ENCODE measurements around the gene PLCG2. TPM values are rescaled to one million over a fixed set of nuclear protein-coding genes. Genes with fewer than 3 reads are reported as not detected.

Gene PLCG2
- total RNA-seq, 2 experiments from 2014 or later = 196 to 485 TPM

DNA sequence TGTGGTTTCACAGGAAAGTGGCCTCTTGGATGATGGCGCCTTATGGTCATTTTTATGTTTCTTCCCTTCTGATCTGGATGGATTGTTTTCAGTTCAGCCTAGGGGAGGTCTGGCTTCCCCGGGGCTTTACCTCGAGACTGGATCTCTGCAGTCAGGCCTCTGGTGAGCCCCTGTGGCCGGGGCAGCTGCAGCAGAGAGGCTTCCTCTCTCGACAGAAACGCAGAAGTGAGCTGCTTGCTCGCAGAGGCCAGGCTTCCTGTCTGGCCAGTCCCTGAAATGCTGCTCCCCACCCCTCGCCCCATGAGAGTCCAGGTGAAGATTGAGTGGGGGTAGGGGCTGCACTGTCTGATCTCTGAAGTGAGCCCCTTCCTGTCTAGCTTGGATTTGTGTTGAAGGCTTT is 44.0 kb downstream of the PLCG2 start:
- H2AFZ ChIP-seq (ENCODE audit: low read length) = no peak overlapping the region
- BruUV-seq (replicated peaks) = no TSS peak
- peak overlapping the region; percentile 89 for H3K4me2 ChIP-seq (ENCODE audit: low read length)
- intact Hi-C loops (cut with micrococcal nuclease; ENCODE audit: unreplicated experiment) = loop anchor here (5.0 kb wide), 1 partner anchor 49 kb away; no protein-coding TSS in a partner anchor
- peak overlapping the region; percentile 97 for H3K27ac ChIP-seq (ENCODE audit: low read depth, low read length, poor library complexity, severe bottlenecking)
- POLR2A ChIA-PET = interaction anchor here (0.6 to 2.9 kb wide), 21 partner anchors 8 to 343 kb away, joined by 3 to 20 read pairs (median 4); no protein-coding TSS in a partner anchor
- no peaks in the 10 kb centered on the region for H3K9me2 ChIP-seq (ENCODE audit: insufficient read depth, low read length)
- H3K9me3 ChIP-seq (ENCODE audit: low read length) = no peaks in the 10 kb centered on the region
- H3K36me3 ChIP-seq (ENCODE audit: insufficient read depth, low read length) = peaks cover 59% of the 10 kb centered on the region
- no peak for TF ChIP-seq EZH2phosphoT487 (IDR thresholded peaks at IDR 0.05; ENCODE audit: borderline replicate concordance, low read depth, low read length)
- TF ChIP-seq, protein P1, sequence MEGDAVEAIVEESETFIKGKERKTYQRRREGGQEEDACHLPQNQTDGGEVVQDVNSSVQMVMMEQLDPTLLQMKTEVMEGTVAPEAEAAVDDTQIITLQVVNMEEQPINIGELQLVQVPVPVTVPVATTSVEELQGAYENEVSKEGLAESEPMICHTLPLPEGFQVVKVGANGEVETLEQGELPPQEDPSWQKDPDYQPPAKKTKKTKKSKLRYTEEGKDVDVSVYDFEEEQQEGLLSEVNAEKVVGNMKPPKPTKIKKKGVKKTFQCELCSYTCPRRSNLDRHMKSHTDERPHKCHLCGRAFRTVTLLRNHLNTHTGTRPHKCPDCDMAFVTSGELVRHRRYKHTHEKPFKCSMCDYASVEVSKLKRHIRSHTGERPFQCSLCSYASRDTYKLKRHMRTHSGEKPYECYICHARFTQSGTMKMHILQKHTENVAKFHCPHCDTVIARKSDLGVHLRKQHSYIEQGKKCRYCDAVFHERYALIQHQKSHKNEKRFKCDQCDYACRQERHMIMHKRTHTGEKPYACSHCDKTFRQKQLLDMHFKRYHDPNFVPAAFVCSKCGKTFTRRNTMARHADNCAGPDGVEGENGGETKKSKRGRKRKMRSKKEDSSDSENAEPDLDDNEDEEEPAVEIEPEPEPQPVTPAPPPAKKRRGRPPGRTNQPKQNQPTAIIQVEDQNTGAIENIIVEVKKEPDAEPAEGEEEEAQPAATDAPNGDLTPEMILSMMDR (conservative IDR thresholded peaks at IDR 0.05; ENCODE audit: low read length) = 0 out of 2 replicates have a peak, but pooled peaks have one; percentile 18
- CTCF ChIA-PET (ENCODE audit: unreplicated experiment) = interaction anchor here (0.6 kb wide), 1 partner anchor 364 kb away, joined by 3 read pairs; no protein-coding TSS in a partner anchor
- no peaks in the 10 kb centered on the region for H4K20me1 ChIP-seq (ENCODE audit: insufficient read depth, low read length)
- H3K4me3 ChIP-seq (ENCODE audit: low read depth, low read length, poor library complexity, severe bottlenecking) = peak overlapping the region; percentile 64
- peaks cover 85% of the 10 kb centered on the region for H3K79me2 ChIP-seq (ENCODE audit: insufficient read depth, low read depth, low read length)
- DNase-seq (ENCODE audit: low spot score) = peak; percentile 91
- peaks cover 94% of the 10 kb centered on the region for H3K4me1 ChIP-seq (ENCODE audit: insufficient read depth, low read length, poor library complexity, severe bottlenecking)

DNA sequence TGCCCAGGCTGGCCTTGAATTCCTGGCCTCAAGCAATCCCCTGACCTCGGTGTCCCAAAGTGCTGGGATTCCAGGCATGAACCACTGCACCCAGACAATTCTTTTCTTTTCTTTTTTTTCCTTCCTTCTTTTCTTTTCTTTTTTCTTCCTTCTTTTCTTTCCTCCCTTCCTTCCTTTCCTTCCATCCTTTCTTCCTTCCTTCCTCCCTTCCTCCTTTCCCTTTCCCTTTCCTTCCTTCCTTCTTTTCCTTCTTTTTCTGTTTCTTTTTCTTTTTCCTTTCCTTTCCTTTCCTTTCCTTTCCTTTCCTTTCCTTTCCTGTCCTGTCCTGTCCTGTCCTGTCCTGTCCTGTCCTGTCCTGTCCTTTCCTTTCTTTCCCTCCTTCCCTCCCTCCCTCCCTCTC is 44.6 kb downstream of the PLCG2 start:
- H3K9me3 ChIP-seq (ENCODE audit: low read length) = no peaks in the 10 kb centered on the region
- H2AFZ ChIP-seq (ENCODE audit: low read length) = no peak overlapping the region
- no peaks in the 10 kb centered on the region for H3K9me2 ChIP-seq (ENCODE audit: insufficient read depth, low read length)
- peaks cover 84% of the 10 kb centered on the region for H3K79me2 ChIP-seq (ENCODE audit: insufficient read depth, low read depth, low read length)
- POLR2A ChIA-PET = interaction anchor here (0.6 to 2.9 kb wide), 18 partner anchors 8 to 343 kb away, joined by 3 to 20 read pairs (median 4); no protein-coding TSS in a partner anchor
- peak overlapping the region; percentile 64 for H3K4me3 ChIP-seq (ENCODE audit: low read depth, low read length, poor library complexity, severe bottlenecking)
- CTCF ChIA-PET (ENCODE audit: unreplicated experiment) = interaction anchor here (0.6 kb wide), 1 partner anchor 365 kb away, joined by 3 read pairs; no protein-coding TSS in a partner anchor
- no peaks in the 10 kb centered on the region for H4K20me1 ChIP-seq (ENCODE audit: insufficient read depth, low read length)
- DNase-seq (ENCODE audit: low spot score) = no peak
- peak overlapping the region; percentile 89 for H3K4me2 ChIP-seq (ENCODE audit: low read length)
- BruUV-seq (replicated peaks) = no TSS peak
- peaks cover 94% of the 10 kb centered on the region for H3K4me1 ChIP-seq (ENCODE audit: insufficient read depth, low read length, poor library complexity, severe bottlenecking)
- H3K27ac ChIP-seq (ENCODE audit: low read depth, low read length, poor library complexity, severe bottlenecking) = peak overlapping the region; percentile 97
- intact Hi-C loops (cut with micrococcal nuclease; ENCODE audit: unreplicated experiment) = loop anchor here (5.0 kb wide), 1 partner anchor 49 kb away; no protein-coding TSS in a partner anchor
- TF ChIP-seq, protein P1 (conservative IDR thresholded peaks at IDR 0.05; ENCODE audit: low read length) = no peak
- no peak for TF ChIP-seq EZH2phosphoT487 (IDR thresholded peaks at IDR 0.05; ENCODE audit: borderline replicate concordance, low read depth, low read length)
- peaks cover 57% of the 10 kb centered on the region for H3K36me3 ChIP-seq (ENCODE audit: insufficient read depth, low read length)

DNA sequence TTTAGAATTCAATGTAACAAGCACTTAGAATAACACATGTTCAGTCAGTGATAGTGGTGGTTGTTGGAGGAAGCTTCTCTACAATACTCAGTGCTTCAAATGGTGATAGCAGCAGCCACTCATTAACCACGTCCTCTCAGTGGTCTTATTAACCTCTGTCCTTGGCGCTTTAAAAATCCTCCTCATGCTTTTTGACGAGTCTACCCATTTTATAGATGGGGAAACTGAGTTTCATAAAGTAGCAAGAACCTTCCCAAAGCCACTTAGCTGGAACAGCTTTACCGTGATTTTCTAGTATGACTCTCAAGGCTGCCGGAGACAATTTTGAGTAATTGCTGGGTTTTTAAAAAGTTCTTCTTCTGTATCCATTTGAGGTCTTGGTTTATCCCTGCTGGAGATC is 47.4 kb downstream of the PLCG2 start:
- intact Hi-C loops (cut with micrococcal nuclease; ENCODE audit: unreplicated experiment) = no loop called here
- POLR2A ChIA-PET = interaction anchor here (0.6 to 3.3 kb wide), 9 partner anchors 8 to 374 kb away, joined by 3 to 16 read pairs (median 4); no protein-coding TSS in a partner anchor
- CTCF ChIA-PET (ENCODE audit: unreplicated experiment) = interaction anchor here (0.7 to 1.6 kb wide), 2 partner anchors 22 to 28 kb away, joined by 3 read pairs; no protein-coding TSS in a partner anchor
- H2AFZ ChIP-seq (ENCODE audit: low read length) = no peak overlapping the region
- no TSS peak for BruUV-seq (replicated peaks)
- DNase-seq (ENCODE audit: low spot score) = no peak
- H3K9me2 ChIP-seq (ENCODE audit: insufficient read depth, low read length) = no peaks in the 10 kb centered on the region
- peak overlapping the region; percentile 97 for H3K27ac ChIP-seq (ENCODE audit: low read depth, low read length, poor library complexity, severe bottlenecking)
- no peaks in the 10 kb centered on the region for H4K20me1 ChIP-seq (ENCODE audit: insufficient read depth, low read length)
- H3K4me3 ChIP-seq (ENCODE audit: low read depth, low read length, poor library complexity, severe bottlenecking) = no peak overlapping the region
- H3K79me2 ChIP-seq (ENCODE audit: insufficient read depth, low read depth, low read length) = peaks cover 95% of the 10 kb centered on the region
- H3K4me2 ChIP-seq (ENCODE audit: low read length) = peak overlapping the region; percentile 89
- H3K36me3 ChIP-seq (ENCODE audit: insufficient read depth, low read length) = peaks cover 74% of the 10 kb centered on the region
- peaks cover 97% of the 10 kb centered on the region for H3K4me1 ChIP-seq (ENCODE audit: insufficient read depth, low read length, poor library complexity, severe bottlenecking)
- H3K9me3 ChIP-seq (ENCODE audit: low read length) = no peaks in the 10 kb centered on the region
- TF ChIP-seq EZH2phosphoT487 (IDR thresholded peaks at IDR 0.05; ENCODE audit: borderline replicate concordance, low read depth, low read length) = no peak
- TF ChIP-seq, protein P1 (conservative IDR thresholded peaks at IDR 0.05; ENCODE audit: low read length) = no peak

Data from OCI-LY7 (cell line).